GM04504 (cell line): ENCODE results near the gene ATP6AP1.
"Not testable (repeated sequence)": the region's sequence is repeated elsewhere in the genome, so short reads cannot be mapped to it uniquely, and the experiment has no call there.

Experiments
- DNase-seq: peaks from one replicate; pipeline ENCODE4 v3.0.0-alpha.2; 2012; ENCODE audit warnings: low read depth

Gene ATP6AP1

DNA sequence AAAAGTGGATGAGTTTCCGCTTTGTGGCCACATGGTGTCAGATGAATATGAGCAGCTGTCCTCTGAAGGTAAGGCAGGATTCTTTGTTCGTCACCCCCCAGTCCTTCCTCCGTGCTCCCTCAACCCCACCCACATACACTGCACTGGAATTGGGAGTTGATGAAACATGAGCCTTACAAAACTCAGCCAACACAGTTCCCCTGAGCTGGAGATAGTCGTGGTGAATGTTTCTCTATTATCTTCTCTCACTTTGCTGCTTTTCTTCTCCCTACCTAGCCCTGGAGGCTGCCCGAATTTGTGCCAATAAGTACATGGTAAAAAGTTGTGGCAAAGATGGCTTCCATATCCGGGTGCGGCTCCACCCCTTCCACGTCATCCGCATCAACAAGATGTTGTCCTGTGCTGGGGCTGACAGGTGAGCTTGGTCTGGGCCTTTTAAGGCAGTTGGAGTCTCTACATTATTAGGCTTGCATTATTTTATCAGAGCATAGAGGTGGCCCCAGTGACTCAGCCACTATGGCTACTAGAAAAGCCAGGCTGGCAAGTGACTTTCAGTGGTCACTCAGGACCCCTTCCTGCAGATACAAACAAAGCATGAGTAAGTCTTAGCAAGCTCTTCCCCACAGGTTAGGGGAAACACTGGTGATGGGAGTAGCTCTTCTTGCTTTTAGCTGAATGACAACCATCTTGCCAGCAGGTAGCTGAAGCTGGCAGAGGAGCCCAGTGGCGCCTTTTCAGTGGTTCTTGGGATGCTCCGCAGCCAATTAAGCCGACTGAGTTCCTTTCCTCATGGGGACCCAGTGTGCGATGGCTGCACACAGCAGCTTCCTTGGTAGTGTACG lies 28.7 kb upstream of the ATP6AP1 start:
- DNase-seq: no peak

DNA sequence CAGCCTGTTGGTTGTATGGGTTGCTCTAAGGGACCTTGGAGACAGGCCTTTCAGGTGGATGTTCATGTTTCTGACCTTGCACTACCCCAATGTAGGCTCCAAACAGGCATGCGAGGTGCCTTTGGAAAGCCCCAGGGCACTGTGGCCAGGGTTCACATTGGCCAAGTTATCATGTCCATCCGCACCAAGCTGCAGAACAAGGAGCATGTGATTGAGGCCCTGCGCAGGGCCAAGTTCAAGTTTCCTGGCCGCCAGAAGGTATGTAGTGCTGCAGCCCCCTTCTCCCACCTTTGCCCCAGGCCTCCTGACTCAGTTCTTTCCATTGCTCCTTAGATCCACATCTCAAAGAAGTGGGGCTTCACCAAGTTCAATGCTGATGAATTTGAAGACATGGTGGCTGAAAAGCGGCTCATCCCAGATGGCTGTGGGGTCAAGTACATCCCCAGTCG lies 28.1 kb upstream of the ATP6AP1 start:
- DNase-seq: not testable (repeated sequence)

DNA sequence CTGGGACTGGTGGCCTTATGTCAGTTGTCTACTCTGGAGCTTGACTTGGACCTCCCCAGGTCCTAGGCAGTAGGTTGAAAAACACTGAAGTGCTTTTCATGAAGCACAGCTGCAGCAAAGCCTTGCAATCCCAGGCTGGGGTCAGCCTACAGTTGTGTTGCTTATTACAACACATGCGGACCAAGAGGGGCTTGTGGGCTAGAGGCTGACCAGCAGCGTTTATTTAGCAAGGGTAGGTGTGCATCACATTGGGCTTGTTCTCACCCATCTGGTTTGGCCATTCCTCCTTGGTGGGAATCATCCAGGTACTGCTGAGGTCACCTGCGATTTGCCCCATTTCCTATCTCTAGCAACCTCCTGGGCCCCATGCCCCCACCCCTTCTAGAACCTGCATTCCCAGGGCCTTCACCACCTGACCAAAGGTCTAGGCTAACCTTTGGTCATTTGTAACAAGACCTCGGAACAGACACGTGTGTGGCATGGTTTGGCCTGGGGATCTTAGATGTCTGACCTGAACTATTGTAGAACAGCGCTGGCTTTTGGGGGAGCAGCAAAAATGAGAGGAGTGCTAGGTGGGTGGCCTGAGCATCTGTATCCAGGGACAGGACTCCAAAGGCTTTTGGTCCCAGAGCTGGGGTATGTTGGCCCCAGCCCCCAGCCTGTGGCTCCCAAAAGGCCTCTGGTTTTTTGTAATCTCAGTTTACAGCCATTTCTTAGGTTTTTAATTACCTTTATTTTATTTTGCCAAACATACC lies 27.3 kb upstream of the ATP6AP1 start:
- no peak for DNase-seq

DNA sequence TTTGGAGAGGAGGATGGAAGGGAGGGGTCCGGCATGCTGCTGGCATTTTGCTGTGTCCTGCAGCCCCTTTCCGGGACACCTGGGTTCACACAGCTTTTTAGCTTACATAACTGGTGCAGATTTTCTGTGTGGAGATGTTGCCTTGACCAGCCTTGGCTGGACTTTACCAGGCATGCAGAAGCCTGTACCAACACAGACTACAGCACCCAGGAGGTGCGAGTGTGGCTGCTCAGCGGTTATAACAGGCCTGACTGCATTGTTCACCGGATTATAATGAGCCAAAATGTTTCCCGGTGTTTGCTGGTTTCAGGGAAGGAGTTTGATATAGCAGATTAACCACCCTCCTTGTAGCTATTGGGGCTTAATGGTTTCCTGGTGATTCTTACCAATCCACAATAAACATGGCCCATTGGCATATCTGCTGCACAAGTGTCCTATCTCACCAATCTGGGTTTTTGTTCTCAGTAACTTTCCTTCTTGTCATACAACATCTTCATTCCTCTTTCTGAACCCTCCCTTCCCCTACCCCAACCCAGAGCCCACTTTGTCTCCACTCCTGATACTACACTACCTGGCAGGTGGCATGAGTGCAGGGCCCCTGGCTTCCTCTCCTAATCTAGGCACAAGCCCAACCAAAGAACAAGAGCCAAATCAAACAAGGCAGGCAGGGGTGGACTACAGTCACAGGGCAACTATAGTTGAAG lies 26.4 kb upstream of the ATP6AP1 start:
- DNase-seq: no peak

DNA sequence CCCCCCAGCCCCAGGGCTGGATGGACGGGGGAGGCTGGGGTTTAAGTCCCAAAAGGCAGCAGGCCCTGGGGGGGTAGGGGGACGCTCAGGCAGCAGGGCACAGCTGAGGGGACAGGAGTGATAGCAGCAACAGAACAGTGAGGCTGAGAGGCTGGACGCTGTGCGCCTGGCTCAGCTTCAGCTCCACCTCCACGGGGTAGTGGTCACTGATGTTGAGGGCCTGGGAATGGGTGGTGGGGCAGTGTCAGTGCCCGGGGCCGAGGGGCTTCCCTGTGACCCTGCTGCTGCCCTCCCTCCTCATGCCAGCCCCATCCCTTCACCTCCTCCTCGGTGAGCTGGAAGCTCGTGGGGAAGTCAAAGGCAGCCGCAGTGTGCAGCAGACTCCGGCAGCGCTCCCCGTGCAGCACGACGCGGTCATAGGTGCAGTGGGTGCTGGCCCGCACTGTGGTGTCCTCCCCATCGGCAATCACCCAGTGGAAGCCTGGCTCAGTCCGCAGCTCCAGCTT lies 25.8 kb upstream of the ATP6AP1 start:
- DNase-seq: no peak

DNA sequence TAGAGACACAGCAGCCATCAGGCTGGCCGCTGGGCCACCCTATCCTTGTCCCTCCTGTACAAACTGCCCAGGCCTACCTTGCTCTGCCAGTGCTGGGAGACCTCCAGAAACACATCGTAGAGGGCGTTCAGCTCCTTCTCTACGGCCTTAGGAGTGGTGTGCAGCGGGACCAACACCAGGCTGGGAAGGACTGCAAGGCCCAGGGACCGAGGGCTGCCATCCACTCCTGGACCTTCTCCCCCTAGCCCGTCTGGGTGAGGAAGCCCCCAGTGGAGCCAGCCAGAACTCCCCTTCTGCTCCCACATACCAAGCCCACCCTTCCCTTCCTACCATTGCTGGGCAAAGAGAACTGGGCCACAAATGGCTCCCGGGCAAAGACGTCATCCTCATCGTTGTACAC lies 25.3 kb upstream of the ATP6AP1 start:
- DNase-seq: no peak

DNA sequence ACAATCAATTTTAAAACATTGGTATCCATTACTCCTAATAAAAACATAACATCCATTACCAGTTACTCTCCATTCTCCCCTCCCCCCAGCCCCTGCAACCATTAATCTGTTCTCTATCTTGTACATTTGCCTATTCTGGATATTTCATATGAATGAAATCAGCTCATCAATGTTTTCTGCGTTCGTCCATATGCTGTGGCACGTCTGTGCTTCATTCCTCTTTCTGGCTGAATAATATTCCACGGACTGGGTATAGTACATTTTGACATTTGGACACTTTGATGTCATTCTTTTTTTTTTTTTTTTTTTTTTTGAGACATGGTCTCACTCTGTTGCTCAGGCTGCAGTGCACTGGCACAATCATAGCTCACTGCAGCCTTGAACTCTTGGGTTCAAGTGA lies 24.6 kb upstream of the ATP6AP1 start:
- no peak for DNase-seq

DNA sequence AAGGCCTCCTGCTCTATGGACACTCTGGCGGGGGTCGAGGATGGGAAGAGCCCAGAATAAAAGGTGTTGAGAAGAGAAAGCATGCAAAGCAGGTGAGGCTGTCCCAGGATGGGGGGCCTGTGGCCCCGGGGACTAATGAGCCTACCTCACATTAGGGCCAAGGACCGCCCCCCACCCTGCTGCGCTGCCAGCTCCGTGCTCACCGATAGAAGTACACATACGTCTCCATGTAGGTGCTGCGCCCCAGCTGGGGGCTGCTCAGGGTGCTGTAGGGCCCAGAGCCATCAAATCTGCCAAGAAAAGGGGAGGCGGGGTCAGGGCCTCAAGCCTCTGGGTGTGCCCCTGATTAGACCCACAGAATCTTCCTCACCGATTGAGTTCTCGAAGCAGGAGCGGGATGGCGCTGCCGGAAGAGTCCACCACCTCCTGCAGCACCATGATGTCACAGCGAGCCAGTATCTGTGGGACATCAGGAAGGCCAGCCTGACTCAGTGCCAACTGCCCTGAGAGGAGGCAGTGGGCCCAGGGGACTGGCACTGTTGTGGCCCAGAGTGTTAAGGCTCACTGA lies 23.8 kb upstream of the ATP6AP1 start:
- no peak for DNase-seq

DNA sequence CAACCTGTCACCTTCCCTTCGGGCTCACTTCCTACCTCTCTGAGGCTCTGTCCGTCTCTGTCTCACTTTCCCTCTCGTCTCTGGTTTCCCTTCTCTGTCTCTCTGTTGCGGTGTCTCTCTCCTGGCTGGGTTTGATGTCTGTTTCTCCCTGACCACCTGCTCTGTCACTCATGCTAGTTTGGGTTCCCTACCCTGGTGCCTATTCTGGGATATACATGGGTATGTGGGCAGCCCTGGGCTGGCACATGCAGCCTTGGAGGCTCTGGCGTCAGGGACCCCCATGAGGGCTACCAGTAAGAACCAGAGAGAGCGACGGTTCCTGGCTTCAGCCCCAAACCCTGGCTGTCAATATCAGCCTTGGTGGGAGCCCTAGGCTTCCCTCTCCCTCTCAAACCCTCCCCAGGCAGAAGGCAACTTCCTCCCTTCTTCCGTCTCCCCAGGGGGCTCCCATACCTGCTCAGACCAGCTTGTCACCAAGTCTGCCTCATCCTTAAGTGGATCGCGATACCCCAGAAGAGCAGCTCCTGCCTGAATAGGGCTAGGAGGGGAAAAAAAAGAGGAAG lies 19.7 kb upstream of the ATP6AP1 start:
- no peak for DNase-seq

DNA sequence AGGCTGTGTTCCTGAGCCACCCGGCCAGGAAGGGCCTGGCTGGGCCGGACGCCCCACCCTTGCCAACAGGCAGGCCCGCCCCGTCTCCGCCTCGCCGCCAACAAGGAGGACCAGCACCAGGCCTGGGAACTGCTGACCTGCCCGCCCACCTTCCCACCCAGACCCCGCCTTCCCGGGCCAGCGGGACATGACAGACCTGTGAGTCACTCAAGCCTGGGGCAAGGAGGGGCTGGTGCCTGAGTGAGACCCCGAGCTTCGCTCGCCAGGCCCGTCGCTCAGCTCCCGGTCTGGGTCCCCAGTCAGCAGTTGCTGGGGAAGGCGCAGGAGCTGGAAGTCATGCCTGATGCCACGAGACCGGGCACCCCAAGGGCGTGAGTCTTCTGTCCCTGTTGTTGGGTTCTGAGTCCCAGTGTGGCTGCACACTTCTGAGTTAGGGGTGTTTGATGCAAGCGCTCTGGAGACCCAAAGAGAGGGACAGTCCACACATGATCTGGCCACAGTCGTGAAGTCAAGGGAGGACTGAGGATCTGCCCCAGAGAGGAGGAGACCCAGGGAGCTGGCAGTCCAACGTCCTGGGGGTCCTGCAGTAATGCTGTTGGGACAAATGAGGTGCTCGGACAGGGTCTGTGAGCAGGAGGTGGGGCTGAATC lies 19.1 kb upstream of the ATP6AP1 start, which contains the start of gene DNASE1L1:
Gene DNASE1L1 (minus strand): TSS at position 33 of the 650 bp plus-strand sequence. CDS start 3,686 bp downstream, outside the sequence.
- peak; percentile 68 for DNase-seq

DNA sequence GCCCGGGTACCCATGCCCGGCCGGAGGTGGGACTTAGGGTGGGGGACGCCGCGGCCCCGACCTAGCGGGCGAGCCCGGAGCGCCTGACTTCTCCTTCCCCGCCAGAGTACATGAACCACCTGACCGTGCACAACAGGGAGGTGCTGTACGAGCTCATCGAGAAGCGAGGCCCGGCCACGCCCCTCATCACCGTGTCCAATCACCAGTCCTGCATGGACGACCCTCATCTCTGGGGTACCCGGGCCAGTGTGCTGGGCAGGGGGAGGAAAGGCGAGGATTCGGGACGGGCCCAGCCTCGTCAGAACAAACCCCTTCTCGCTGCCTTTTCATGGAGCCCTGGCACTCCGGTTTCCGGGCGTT lies 16.5 kb upstream of the ATP6AP1 start:
- DNase-seq: no peak

DNA sequence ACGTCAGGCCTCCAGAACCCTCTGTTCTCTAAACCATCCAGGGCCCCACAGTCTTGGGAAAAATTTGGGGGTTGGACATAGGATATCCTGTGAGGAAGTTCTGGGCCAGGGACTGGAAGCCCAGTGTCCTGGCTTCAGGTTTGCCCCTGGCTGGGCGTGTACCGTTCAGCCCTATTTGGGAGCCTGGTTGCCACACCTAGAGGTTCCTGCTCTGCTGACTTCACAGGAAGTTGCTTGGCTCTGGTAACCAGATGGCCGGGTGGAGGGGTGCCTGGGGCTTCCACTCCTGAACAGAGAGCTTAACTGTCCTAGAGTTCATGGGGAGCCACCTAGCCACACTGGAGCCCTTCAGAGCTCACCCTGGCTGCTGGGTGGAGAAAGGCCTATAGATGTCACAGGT lies 16.0 kb upstream of the ATP6AP1 start:
- no peak for DNase-seq

DNA sequence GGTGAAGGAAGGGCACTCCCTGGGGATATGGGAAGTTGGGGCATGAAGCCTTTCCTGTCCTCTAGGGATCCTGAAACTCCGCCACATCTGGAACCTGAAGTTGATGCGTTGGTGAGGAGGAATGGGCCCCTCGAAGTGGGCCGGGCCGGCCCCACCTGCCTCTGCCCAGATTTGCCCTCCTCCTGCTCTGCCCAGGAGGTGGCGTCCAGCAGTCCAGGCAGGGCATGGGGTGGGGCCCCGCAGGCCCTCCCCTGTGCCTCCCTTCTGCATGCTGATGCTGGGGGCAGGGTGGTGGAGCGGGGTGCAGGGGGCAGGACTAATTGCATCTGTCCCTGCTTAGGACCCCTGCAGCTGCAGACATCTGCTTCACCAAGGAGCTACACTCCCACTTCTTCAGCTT lies 15.3 kb upstream of the ATP6AP1 start:
- DNase-seq: no peak

DNA sequence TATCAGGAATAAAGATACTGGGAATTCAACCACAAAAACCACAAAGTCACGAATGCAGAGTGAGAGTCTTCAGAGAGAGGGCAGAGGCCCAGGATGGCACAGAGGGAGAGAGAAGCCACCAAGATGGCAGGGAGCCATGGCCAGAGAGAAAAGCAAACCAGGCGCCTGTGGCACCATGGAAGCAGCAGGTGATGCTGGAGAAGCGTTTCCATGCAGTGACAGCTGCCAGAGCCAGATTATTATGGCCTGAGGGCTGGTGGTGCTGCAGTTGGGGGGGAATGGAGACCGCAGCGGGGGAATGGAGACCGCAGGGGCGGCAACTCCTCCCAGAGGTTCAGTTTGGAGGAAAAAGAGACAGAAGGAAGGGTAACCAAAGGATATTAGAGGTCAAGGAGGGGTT lies 11.3 kb upstream of the ATP6AP1 start:
- no peak for DNase-seq

DNA sequence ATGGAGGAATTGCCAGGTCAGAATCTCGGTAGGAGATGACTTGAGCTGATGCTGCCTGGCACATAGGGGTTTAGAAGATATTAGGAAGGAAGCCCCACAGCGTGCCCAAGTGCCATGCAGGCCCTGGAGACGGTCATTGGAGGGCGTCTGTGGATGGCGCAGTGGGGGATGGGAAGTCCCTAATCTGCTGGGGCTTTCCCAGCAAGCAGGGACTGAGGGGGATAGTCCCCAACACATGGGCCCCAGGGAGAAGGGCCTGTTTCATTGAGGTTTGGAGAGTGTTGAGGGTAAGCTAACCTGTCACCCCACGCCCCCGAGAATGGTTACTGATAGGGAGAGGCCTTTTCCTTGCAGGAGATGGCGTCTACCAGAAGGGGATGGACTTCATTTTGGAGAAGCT lies 9.3 kb upstream of the ATP6AP1 start:
- no peak for DNase-seq

DNA sequence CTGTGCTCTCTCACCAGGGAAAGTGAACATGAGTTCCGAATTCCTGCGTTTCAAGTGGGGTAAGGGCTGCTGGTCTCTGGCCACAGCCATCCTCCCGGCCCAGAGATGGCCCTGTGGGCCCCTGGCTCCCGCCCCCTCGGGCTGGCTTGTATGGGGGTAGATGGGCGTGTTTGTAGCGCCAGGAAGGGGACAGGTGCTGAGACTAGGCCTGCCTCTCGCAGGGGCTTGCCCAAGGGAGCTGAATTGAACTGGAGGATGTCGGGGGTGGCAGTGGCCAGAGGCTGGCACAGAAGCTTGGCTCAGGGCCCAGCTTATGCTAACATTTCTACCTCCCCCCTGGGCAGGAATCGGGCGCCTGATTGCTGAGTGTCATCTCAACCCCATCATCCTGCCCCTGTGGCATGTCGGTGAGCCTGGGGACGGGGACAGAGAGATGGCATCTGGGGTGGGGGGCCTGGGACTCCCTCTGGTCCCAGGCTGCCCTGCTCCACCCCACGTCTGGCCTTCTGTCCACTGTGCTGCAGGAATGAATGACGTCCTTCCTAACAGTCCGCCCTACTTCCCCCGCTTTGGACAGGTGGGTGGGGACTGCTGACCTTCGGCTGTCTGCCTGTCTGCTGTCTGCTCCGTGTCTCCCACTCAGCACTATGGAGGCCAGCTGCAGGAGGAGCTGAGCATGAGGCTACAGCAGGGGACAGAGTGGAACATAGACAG lies 8.6 kb upstream of the ATP6AP1 start:
- DNase-seq: no peak

DNA sequence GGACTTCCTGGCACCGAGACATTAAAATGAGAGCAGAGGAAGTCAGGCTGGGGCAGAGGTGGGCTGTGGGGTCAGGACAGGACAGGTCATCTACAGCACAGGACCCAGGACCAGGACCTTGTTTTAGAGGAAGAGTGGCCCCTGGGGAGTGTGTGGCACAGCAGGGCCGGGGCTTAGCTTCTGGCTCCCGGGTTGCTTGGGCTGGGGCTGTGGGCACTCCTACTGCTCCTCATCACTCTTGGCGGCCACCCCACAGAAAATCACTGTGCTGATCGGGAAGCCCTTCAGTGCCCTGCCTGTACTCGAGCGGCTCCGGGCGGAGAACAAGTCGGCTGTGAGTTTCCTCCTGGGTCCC lies 8.1 kb upstream of the ATP6AP1 start:
- DNase-seq: no peak

DNA sequence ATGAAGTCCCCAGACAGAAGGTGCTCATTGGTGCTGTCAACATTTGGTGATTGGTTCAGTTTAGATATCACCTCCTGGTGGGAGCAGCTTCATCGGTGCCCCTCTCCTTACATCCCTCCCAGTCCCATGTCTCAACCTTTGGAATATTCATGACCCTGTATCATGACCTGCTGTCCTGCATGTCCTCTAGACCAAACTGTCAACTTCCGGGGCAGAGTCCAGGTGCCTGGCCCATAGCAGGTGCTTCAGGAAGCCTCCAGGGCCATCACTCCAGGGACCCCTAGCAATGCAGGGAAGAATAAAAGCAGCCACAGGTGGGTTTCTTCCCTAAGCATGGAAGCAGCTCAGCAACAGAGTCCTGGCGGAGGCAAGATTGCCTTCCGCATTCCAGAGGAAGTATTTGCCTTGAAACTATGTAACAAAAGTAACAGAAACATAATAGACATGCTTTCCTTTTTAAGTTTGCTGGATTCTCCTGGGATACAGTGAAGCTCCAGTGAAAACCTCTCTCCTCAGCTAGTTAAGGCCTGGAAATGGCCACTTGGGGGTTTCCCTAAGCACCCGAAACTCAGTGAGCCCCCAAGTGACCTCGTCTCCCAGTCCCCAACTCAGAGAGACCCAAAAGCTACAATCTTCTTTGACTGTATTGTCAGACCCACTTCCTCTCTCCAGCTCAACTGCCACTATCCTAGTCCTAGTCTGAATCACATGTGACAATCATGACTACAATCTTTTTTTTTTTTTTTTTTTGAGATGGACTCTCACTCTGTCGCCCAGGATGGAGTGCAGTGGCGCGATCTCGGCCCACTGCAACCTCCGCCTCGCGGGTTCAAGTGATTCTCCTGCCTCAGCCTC lies 1.3 kb upstream of the ATP6AP1 start:
- DNase-seq: no peak

DNA sequence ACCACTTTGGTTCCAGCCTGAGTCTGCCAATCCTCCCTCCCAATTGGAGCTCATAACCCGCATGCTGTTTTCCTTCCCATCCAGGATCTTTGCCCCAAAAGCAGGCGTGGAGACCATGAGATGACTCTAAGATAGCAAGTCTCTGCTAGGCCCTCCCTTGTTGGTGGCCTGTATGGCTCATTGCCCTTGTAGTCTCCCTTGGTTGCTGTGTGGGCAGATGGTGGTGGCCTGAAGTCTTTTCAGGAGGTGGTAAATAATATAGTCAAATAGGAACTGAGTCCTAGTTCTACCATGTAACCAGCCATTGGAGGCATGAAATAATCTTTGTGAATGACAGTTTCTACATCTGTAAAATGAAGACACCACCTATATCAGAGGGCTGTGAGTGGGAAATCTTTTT lies 1.2 kb downstream of the ATP6AP1 start:
- DNase-seq: no peak

DNA sequence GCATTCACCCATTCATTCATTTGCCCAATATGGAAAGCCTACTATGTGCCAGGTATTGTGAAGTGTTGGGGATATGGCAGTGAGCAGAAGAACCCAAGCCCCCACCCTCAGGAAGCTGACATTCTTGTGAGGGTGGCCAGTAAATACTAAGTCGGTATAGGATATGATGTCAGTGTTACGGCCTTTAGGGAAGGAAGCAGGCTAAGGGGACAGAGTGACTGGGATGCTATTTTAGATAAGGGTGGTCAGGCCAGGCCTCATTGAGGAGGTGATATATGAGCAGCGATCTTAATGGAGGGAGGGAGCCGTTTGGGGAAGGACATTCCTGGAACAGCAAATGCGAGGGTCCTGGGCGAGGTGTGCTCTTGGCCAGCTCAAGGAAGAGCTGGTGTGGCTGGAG lies 2.0 kb downstream of the ATP6AP1 start:
- DNase-seq: no peak
